ENCODE measurements around the gene TMC5.

DNA sequence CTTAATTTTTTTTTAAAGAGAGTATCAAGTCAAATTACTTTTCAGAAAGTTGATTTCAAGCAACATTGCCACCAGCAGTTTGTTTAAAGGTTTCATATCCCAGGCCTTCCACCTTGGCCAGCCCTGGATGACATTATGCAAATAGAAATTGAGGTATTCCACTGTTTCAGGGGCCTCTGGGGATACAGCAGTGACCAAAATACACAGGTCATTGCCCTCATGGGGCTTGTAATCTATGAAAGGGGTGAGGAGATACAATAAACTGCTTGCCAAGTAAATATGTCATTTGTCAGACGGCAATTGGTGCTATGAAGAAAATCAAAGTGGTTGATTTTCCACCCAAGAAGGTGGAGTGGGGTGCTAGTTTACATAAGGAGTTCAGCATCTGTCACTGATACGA is 37.8 kb upstream of the TMC5 start:
- TF ChIP-seq CTCF (IDR thresholded peaks at IDR 0.05) (no peak), POLR2A (IDR thresholded peaks at IDR 0.05) (no peak)

Data from thyroid gland (tissue), 4 donors.